Measurements from ENCODE around the gene FGF12.

FGF12 gene

DNA sequence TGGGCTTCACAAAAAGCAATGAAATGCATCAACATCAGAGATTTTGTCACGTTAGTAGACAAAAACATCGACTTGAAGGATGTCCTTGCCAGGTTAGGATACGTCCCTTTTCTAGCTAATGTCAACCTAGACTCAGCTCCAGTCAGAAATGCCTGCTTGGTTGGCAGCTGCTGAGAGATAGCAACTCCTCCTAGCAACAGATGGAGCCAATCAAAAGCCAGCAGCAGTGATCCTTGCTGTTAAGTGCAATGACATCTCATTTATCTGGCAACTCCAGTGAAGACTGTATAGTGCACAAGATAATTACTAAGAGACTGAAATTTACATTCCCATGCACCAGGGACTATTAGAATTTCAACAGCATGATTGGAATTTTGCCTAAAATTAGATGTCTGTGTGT, 424.1 kb downstream of the FGF12 start:
- TF ChIP-seq, protein P1, sequence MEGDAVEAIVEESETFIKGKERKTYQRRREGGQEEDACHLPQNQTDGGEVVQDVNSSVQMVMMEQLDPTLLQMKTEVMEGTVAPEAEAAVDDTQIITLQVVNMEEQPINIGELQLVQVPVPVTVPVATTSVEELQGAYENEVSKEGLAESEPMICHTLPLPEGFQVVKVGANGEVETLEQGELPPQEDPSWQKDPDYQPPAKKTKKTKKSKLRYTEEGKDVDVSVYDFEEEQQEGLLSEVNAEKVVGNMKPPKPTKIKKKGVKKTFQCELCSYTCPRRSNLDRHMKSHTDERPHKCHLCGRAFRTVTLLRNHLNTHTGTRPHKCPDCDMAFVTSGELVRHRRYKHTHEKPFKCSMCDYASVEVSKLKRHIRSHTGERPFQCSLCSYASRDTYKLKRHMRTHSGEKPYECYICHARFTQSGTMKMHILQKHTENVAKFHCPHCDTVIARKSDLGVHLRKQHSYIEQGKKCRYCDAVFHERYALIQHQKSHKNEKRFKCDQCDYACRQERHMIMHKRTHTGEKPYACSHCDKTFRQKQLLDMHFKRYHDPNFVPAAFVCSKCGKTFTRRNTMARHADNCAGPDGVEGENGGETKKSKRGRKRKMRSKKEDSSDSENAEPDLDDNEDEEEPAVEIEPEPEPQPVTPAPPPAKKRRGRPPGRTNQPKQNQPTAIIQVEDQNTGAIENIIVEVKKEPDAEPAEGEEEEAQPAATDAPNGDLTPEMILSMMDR (conservative IDR thresholded peaks at IDR 0.05; ENCODE audit: low read length): no peak
- DNase-seq (ENCODE audit: low read depth): no peak
- H3K4me3 ChIP-seq (ENCODE audit: low read length): no peak overlapping the region

DNA sequence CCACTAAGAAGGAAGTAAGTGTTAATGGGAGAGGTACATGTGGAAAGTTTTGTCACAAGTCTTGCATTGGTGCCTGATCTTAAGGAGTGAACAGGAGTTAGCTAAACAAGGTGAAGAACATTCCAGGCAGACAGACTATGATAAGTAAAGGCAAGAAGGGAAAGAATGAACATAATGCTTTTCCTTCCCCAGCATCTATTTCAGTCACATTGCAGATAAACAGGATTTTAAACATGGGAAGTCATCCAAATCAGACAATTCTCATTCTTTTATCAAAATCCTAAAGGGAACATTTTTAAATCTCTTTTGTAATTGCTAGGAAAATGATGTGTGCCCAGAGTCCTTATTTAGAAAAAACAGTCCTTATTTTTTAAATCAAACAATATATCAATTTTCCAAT, 424.6 kb downstream of the FGF12 start:
- no peak overlapping the region for H3K4me3 ChIP-seq (ENCODE audit: low read length)
- TF ChIP-seq, protein P1 (conservative IDR thresholded peaks at IDR 0.05; ENCODE audit: low read length): no peak
- no peak for DNase-seq (ENCODE audit: low read depth)

DNA sequence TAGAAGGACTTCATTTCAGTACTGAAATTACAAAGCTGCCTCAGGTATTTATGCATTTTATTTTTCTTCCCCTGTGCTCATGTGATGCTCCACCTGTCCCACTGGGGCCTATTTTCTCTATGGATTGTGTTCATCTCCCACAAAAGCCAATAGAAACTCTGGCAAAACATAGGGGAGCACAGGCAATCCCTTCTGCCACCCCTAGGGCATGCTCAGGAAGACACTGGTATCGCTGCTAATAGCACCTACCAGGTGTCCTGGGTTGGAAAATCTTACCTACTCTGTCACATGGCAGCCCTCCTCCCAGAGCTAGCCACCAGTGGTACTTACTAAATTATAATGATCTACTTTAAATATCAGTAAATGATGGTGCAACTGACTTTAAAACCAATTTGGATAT, 427.4 kb downstream of the FGF12 start:
- DNase-seq (ENCODE audit: low read depth): no peak
- no peak overlapping the region for H3K4me3 ChIP-seq (ENCODE audit: low read length)
- TF ChIP-seq, protein P1 (conservative IDR thresholded peaks at IDR 0.05; ENCODE audit: low read length): no peak

DNA sequence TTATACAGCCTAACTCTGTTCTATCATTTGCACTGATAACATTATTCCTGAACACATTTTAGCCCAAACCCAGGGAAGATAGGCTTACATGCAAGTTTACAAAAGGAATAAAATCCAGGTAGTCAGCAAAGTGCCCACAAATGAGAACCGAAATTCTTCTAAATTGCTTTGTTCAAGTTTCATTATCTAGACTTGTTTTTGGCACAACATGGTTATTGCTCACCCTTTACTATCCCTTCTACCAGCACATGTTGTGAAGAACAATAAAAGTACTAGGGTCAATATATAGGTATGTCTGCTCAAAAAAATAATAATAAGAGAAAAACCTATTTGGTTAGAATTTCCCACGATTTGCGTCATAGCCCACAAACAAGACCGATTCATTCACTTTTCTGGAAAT, 430.5 kb downstream of the FGF12 start:
- no peak for DNase-seq (ENCODE audit: low read depth)
- TF ChIP-seq, protein P1 (conservative IDR thresholded peaks at IDR 0.05; ENCODE audit: low read length): no peak
- no peak overlapping the region for H3K4me3 ChIP-seq (ENCODE audit: low read length)

DNA sequence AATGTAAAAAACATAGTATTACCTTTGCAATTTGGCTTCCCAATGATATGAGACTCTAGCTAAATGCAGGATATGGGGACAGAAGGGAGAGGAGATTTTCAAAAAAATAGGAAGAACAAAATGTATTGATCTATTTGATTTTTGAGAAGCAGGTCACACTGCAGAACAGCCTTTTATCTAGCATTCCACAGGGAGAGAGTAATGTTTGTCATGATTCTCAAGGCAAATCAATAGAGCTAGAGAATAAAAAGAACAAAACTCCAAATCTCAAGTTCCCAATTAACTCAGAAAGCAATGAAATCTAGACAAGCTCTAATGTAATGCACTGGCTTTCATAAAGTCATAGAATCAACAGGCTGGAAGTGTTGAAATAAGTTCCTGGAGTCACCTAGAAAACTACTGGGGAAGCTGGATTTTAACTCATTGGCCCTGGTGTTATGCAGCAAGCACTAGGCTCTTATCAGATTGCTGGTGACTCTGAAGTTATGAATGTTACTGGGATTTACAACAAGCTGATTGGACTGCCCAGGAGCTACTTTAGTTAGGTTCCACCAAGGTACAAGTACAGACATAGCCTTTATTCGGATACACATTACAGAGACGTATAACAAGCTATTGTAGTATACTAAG, 442.8 kb downstream of the FGF12 start:
- TF ChIP-seq, protein P1 (conservative IDR thresholded peaks at IDR 0.05; ENCODE audit: low read length): no peak
- no peak overlapping the region for H3K4me3 ChIP-seq (ENCODE audit: low read length)
- DNase-seq (ENCODE audit: low read depth): no peak

DNA sequence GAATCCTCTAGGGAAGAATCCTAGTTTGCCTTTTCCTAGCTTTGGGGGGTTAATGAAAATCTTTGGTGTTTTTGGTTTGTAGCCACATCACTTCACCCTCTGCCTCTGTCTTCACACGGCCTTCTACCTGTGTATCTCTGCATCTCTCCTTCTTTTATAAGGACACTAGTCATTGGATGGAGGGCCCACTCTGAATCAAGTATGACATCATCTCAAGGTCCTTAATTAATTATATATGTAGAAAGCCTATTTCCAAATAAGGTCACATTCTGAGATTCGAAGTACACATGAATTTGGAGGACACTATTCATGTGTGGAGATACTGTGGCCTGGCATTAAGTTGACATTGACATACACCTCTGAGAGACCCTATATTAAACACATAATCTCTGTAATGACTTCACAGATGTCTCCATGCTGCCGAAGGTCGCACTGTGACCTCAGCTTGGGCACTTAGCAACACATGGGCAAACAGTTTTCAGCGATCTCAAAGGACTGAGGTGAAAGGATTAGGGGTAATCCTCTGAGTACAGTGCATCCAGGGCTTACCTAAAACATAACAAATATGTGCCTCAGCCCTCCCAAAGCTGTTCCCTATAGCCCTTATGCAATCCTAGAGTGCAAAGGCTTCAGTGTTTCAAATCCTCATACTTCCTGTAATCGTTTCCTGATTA, 446.0 kb downstream of the FGF12 start:
- no peak overlapping the region for H3K4me3 ChIP-seq (ENCODE audit: low read length)
- no peak for DNase-seq (ENCODE audit: low read depth)
- TF ChIP-seq, protein P1 (conservative IDR thresholded peaks at IDR 0.05; ENCODE audit: low read length): no peak

DNA sequence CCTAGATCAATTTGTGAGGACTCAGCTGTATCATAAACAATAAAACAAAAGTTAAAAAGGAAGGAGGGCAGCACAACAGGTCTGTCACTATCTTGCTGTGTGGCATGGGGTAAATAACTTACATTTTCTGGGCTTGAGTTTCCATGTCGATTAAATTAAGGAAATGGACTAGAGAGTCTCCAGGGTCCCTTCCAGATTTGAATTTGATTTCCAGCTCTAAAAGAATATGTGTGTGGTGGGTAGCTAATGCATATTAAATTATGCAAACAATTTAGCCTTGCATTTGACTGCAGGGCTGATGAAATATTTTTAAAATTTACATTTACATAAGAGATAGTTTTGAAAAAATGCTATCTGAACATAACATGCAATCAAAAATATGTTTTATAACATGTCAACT, 447.7 kb downstream of the FGF12 start:
- TF ChIP-seq, protein P1 (conservative IDR thresholded peaks at IDR 0.05; ENCODE audit: low read length): no peak
- DNase-seq (ENCODE audit: low read depth): no peak
- H3K4me3 ChIP-seq (ENCODE audit: low read length): no peak overlapping the region
